Gastrocnemius medialis (tissue), 4 donors: Measurements from ENCODE around the gene WBP2NL.

Experiments used
- CTCF ChIP-seq, 5 experiments: fragments of 450-650 bp in 3 of 5; fragments of 200-600 bp in 2 of 5; sonication (generic) in 2 of 5; IDR thresholded peaks in 4 of 5; conservative IDR thresholded peaks in 1 of 5; 1 replicate in 4 of 5; 2 replicates in 1 of 5; pipeline ENCODE4 v1.5.1; 2016 to 2019; ENCODE audit warnings: antibody characterized with exemption in 5 of 5, mild to moderate bottlenecking in 3 of 5, moderate library complexity in 3 of 5
- POLR2A ChIP-seq, 2 donors: fragments of 450-650 bp; IDR thresholded peaks; one replicate each; pipeline ENCODE4 v1.6.1; 2017; ENCODE audit warnings: antibody characterized with exemption in 2 of 2, mild to moderate bottlenecking in 2 of 2, moderate library complexity in 2 of 2

GRCh38 chr22:42035256-42035655 is 36.7 kb downstream of the WBP2NL start:
- TF ChIP-seq POLR2A (IDR thresholded peaks at IDR 0.05) (no peak), CTCF (IDR thresholded peaks at IDR 0.05 in 4 of 5, conservative IDR thresholded peaks at IDR 0.05 in 1 of 5) (no peak)
